GM21825 (cell line): Measurements from ENCODE around the gene CACNA1H.

Experiments
- ATAC-seq: cut with Tn5 transposase; IDR thresholded peaks from one replicate; pipeline ENCODE4 v1.9.1; 2021; ENCODE audit warnings: mild to moderate bottlenecking, moderate library complexity; ENCODE audit not compliant: unreplicated experiment

CACNA1H gene

GRCh38 chr16:1141716-1142115 is 11.2 kb upstream of the CACNA1H start:
- no peak for ATAC-seq

GRCh38 chr16:1142911-1143310 is 10.0 kb upstream of the CACNA1H start:
- no peak for ATAC-seq

- ATAC-seq: no peak
Observed at GRCh38 chr16:1143761-1144450, 9.0 kb upstream of the CACNA1H start.

- no peak for ATAC-seq
Observed at GRCh38 chr16:1144476-1145382, 8.2 kb upstream of the CACNA1H start.

- no peak for ATAC-seq
Observed at GRCh38 chr16:1145383-1146100, 7.4 kb upstream of the CACNA1H start.

GRCh38 chr16:1146409-1146808 is 6.5 kb upstream of the CACNA1H start:
- ATAC-seq: no peak

GRCh38 chr16:1147027-1147426 is 5.9 kb upstream of the CACNA1H start:
- ATAC-seq: no peak

GRCh38 chr16:1149101-1149636 is 3.7 kb upstream of the CACNA1H start:
- ATAC-seq: no peak

- no peak for ATAC-seq
Observed at GRCh38 chr16:1150511-1150982, 2.4 kb upstream of the CACNA1H start.

GRCh38 chr16:1151424-1152122 is 1.3 kb upstream of the CACNA1H start:
- ATAC-seq: no peak

- no peak for ATAC-seq
Observed at GRCh38 chr16:1152123-1152638, 725 bp upstream of the CACNA1H start.

GRCh38 chr16:1153480-1154160 is 714 bp downstream of the CACNA1H start:
- no peak for ATAC-seq

- no peak for ATAC-seq
Observed at GRCh38 chr16:1154291-1154886, 1.5 kb downstream of the CACNA1H start.

GRCh38 chr16:1154887-1155331 is 2.0 kb downstream of the CACNA1H start:
- ATAC-seq: no peak

- ATAC-seq: no peak
Observed at GRCh38 chr16:1155353-1156054, 2.6 kb downstream of the CACNA1H start.

- no peak for ATAC-seq
Observed at GRCh38 chr16:1156055-1156982, 3.4 kb downstream of the CACNA1H start.

- ATAC-seq: no peak
Observed at GRCh38 chr16:1156983-1157638, 4.2 kb downstream of the CACNA1H start.
